Activated CD4-positive, alpha-beta T cell treated with anti-CD3 and anti-CD28 coated beads for 24 hours (primary cell): ENCODE measurements around the gene GAREM1.
"Not testable (repeated sequence)": the region's sequence is repeated elsewhere in the genome, so short reads cannot be mapped to it uniquely, and the experiment has no call there.

Source experiments
- DNase-seq, 2 donors: peaks; one replicate each; pipeline ENCODE4 v3.0.0-alpha.2; 2020; ENCODE audit warnings: low read depth in 2 of 2

GAREM1 gene

GRCh38 chr18:32258148-32258547 lies 212.5 kb downstream of the GAREM1 start:
- no peak for DNase-seq

GRCh38 chr18:32257084-32257785 lies 213.4 kb downstream of the GAREM1 start:
- DNase-seq = no peak

GRCh38 chr18:32255570-32255969 lies 215.1 kb downstream of the GAREM1 start:
- DNase-seq = no peak

- no peak for DNase-seq
Observed at GRCh38 chr18:32252141-32252860, 218.4 kb downstream of the GAREM1 start.

- no peak for DNase-seq
Observed at GRCh38 chr18:32251466-32251865, 219.2 kb downstream of the GAREM1 start.

- no peak for DNase-seq
Observed at GRCh38 chr18:32249147-32249929, 221.3 kb downstream of the GAREM1 start.

- no peak for DNase-seq
Observed at GRCh38 chr18:32244881-32245280, 225.8 kb downstream of the GAREM1 start.

GRCh38 chr18:32243358-32243757 lies 227.3 kb downstream of the GAREM1 start:
- no peak for DNase-seq

- DNase-seq = no peak
Observed at GRCh38 chr18:32242395-32242794, 228.3 kb downstream of the GAREM1 start.

- no peak for DNase-seq
Observed at GRCh38 chr18:32238635-32239268, 231.9 kb downstream of the GAREM1 start.

- no peak for DNase-seq
Observed at GRCh38 chr18:32237049-32237448, 233.6 kb downstream of the GAREM1 start.

- not testable (repeated sequence) for DNase-seq
Observed at GRCh38 chr18:32233348-32233747, 237.3 kb downstream of the GAREM1 start.

GRCh38 chr18:32219431-32220018 lies 251.2 kb downstream of the GAREM1 start:
- no peak for DNase-seq

GRCh38 chr18:32216390-32216789 lies 254.3 kb downstream of the GAREM1 start:
- DNase-seq = no peak

GRCh38 chr18:32213693-32214092 lies 257.0 kb downstream of the GAREM1 start:
- no peak for DNase-seq
